Heart left ventricle (tissue), 13 donors: ENCODE measurements around the gene SIL1.

Experiments
- CTCF ChIP-seq, 12 donors: fragments of 200-600 bp; sonication (generic) in 4 of 12; IDR thresholded peaks; one replicate each; pipeline versions ENCODE4 v1.5.0 to v1.8.0; 2018 to 2022; ENCODE audit warnings: antibody characterized with exemption in 12 of 12, mild to moderate bottlenecking in 5 of 12
- POLR2A ChIP-seq, 2 donors: fragments of 450-650 bp; IDR thresholded peaks; one replicate each; pipeline ENCODE4 v1.6.1; 2017; ENCODE audit warnings: antibody characterized with exemption in 2 of 2, mild to moderate bottlenecking in 2 of 2, moderate library complexity in 2 of 2
- donor health status: ischemic (EF 13 %, LVEDD 7.1; RV severe dilation, severe dysfunction).
- donor health status: DM: no; HTN: yes; CAD: no.
- donor health status: DM: no; HTN: no; CAD: no.
- donor health status: ischemic (EF 25% LVEDD 6.9; RV normal size, moderate dysfunction).
- donor health status: ischemic (EF 25% LVEDD 5.7; RV mildly dilated, moderate dysfunction).
- donor health status: ischemic (EF 35%, LVEDD 5.7; RV mildly dilated, moderate dysfunction).
- donor health status: nonischemic (EF 11% LVEDD 7.7; RV severe dilation, severe dysfunction).
- donor health status: DM: yes; HTN: yes; CAD: no.
- donor health status: PGD.
- donor health status: ischemic (EF 29% LVEDD 5.4; RV normal size, mild dysfunction).
- donor health status: nonischemic (EF 23%, LVEDD 6.1; RV moderate dilation, normal function).

DNA sequence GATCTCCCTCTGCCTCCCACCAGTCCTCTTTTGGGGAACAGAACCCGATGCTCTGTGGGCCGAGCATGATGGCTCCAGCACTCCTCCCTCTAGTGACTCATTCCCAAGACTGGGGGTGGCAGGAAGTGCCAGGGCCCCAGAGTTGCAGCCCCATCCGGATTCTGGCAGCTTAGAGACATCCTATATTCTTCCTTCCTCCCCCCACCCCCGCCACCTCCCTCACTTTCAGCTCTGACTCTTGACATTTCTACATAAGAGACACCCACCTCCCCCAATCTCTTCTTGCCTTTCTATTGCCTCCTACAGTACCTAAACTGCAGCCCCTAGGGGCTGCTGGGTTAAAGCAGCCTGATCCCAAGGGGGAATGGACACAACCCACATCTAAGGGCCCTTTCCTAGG, 48.2 kb upstream of the SIL1 start:
- no peak for TF ChIP-seq CTCF (IDR thresholded peaks at IDR 0.05)
- no peak for TF ChIP-seq POLR2A (IDR thresholded peaks at IDR 0.05)
